PC-3 (cell line): Measurements from ENCODE around the gene CDH13. TPM values are rescaled to one million over a fixed set of nuclear protein-coding genes. Genes with fewer than 3 reads are reported as not detected.

Source experiments
- ATAC-seq: fragments of 200-7000 bp; cut with Tn5 transposase; 2 replicates; pipeline ENCODE4 v1.9.1; 2020; ENCODE audit warnings: mild to moderate bottlenecking, moderate library complexity
- BruUV-seq: library from RNA; stranded (reverse); fragments of 400-500 nt; replicated peaks from 2 replicates; lab custom pipeline; 2021; lab: Mats Ljungman, UMichigan
- CTCF ChIA-PET: fragments of 300-600 bp; sonication (Branson Sonifier 250); formaldehyde crosslinking; loops from one replicate; lab custom pipeline; 2022; ENCODE audit warnings: antibody characterized with exemption; lab: Charles Lee
- POLR2A ChIA-PET: fragments of 300-600 bp; sonication (Branson Sonifier 250); formaldehyde crosslinking; loops from one replicate; lab custom pipeline; 2022; ENCODE audit warnings: antibody characterized with exemption; ENCODE audit not compliant: unreplicated experiment; lab: Charles Lee
- DNase-seq: peaks from one replicate; pipeline ENCODE4 v3.0.0-alpha.2; 2015
- H2AFZ ChIP-seq: fragments of 300-600 bp; sonication (generic); 2 replicates; pipeline ENCODE4 v1.6.0; 2016; ENCODE audit warnings: antibody characterized with exemption, low read length
- H3F3A ChIP-seq: fragments of 300-600 bp; sonication (generic); one replicate; pipeline ENCODE4 v1.6.0; 2017; ENCODE audit warnings: antibody characterized with exemption, low read length, control low read depth, mild to moderate bottlenecking; ENCODE audit not compliant: unreplicated experiment
- H3K27ac ChIP-seq: fragments of 300-600 bp; sonication (generic); 2 replicates; pipeline ENCODE4 v1.5.1; 2016; ENCODE audit warnings: mild to moderate bottlenecking, low read length
- H3K27me3 ChIP-seq: fragments of 300-600 bp; sonication (generic); 2 replicates; pipeline ENCODE4 v1.6.1; 2016; ENCODE audit warnings: low read length, mixed read lengths
- H3K36me3 ChIP-seq: fragments of 300-600 bp; sonication (generic); 2 replicates; pipeline ENCODE4 v1.6.1; 2016; ENCODE audit warnings: low read depth, mixed run types, low read length, mixed read lengths
- H3K4me1 ChIP-seq: fragments of 300-600 bp; sonication (generic); 2 replicates; pipeline ENCODE4 v1.5.1; 2016; ENCODE audit warnings: low read length; ENCODE audit not compliant: insufficient read depth
- H3K4me2 ChIP-seq: fragments of 300-600 bp; sonication (generic); 2 replicates; pipeline ENCODE4 v1.6.0; 2016; ENCODE audit warnings: low read length
- H3K4me3 ChIP-seq: fragments of 300-600 bp; sonication (generic); 2 replicates; pipeline ENCODE4 v1.5.1; 2016; ENCODE audit warnings: mild to moderate bottlenecking, low read length, mixed read lengths
- H3K79me2 ChIP-seq: fragments of 300-600 bp; sonication (generic); 2 replicates; pipeline ENCODE4 v1.6.1; 2017; ENCODE audit warnings: low read length, mixed read lengths
- H3K9ac ChIP-seq: fragments of 300-600 bp; sonication (generic); 2 replicates; pipeline ENCODE4 v1.6.0; 2016; ENCODE audit warnings: mild to moderate bottlenecking, low read length
- H3K9me2 ChIP-seq: fragments of 300-600 bp; sonication (generic); replicated peaks from 2 replicates; pipeline ENCODE4 v1.6.1; 2016; ENCODE audit warnings: mixed run types, low read length, mixed read lengths
- H3K9me3 ChIP-seq: fragments of 300-600 bp; sonication (generic); 2 replicates; pipeline ENCODE4 v1.6.1; 2016; ENCODE audit warnings: low read length, mixed read lengths
- H4K20me1 ChIP-seq: fragments of 300-600 bp; sonication (generic); 2 replicates; pipeline ENCODE4 v1.6.1; 2016; ENCODE audit warnings: low read length, mixed read lengths
- CTCF ChIP-seq: fragments of 300-600 bp; sonication (generic); conservative IDR thresholded peaks from 2 replicates; pipeline ENCODE4 v1.5.1; 2017; ENCODE audit warnings: antibody characterized with exemption, low read depth, mild to moderate bottlenecking, low read length
- EZH2 ChIP-seq: fragments of 300-600 bp; sonication (generic); IDR thresholded peaks from one replicate; pipeline ENCODE4 v1.6.1; 2017; ENCODE audit warnings: antibody characterized with exemption, mild to moderate bottlenecking, low read length; ENCODE audit not compliant: unreplicated experiment
- EZH2phosphoT487 ChIP-seq: fragments of 300-600 bp; sonication (generic); IDR thresholded peaks from 2 replicates; pipeline ENCODE4 v1.6.1; 2018; ENCODE audit warnings: mild to moderate bottlenecking, antibody characterized with exemption, low read length, borderline replicate concordance
- intact Hi-C: fragments of 100-400 bp; cut with micrococcal nuclease; formaldehyde crosslinking; loops from 2 replicates; pipeline ENCODE4 v1.9.0; 2023
- total RNA-seq: library from RNA; depleted of rRNA; stranded (reverse); fragments of >200 nt; gene quantifications from 2 replicates; pipeline ENCODE4 v1.2.3, GENCODE V29; 2014

CDH13 gene
- total RNA-seq, 1 experiment from 2014 or later: 0.36 TPM

- no TSS peak for BruUV-seq
- CTCF ChIA-PET: no interaction called here
- DNase-seq: no peak
- Histone ChIP-seq H3F3A (no peaks in the 10 kb centered on the region), H3K36me3 (no peaks in the 10 kb centered on the region), H3K4me3 (no peak overlapping the region), H3K9me2 (no peaks in the 10 kb centered on the region), H3K9ac (no peak overlapping the region), H3K27ac (no peak overlapping the region), H4K20me1 (no peaks in the 10 kb centered on the region), H3K9me3 (no peaks in the 10 kb centered on the region), H3K4me1 (no peaks in the 10 kb centered on the region), H3K79me2 (no peaks in the 10 kb centered on the region), H3K4me2 (no peak overlapping the region), H2AFZ (no peak overlapping the region), H3K27me3 (no peaks in the 10 kb centered on the region)
- TF ChIP-seq EZH2phosphoT487: no peak
- TF ChIP-seq CTCF: no peak
- TF ChIP-seq EZH2: no peak
- POLR2A ChIA-PET: no interaction called here
- intact Hi-C loops: no loop called here
- no peak for ATAC-seq
These were observed 424.7 kb downstream of the CDH13 start for GRCh38 chr16:83051451-83051850.

GRCh38 chr16:83054283-83054682 is 427.5 kb downstream of the CDH13 start:
- Histone ChIP-seq H3K9ac (no peak overlapping the region), H3K27me3 (no peaks in the 10 kb centered on the region), H4K20me1 (no peaks in the 10 kb centered on the region), H3K4me1 (no peaks in the 10 kb centered on the region), H3K4me2 (no peak overlapping the region), H2AFZ (no peak overlapping the region), H3K9me3 (no peaks in the 10 kb centered on the region), H3K79me2 (no peaks in the 10 kb centered on the region), H3K4me3 (no peak overlapping the region), H3K27ac (no peak overlapping the region), H3K9me2 (no peaks in the 10 kb centered on the region), H3K36me3 (no peaks in the 10 kb centered on the region), H3F3A (no peaks in the 10 kb centered on the region)
- TF ChIP-seq CTCF (no peak), EZH2phosphoT487 (no peak), EZH2 (no peak)
- ATAC-seq (no peak), DNase-seq (no peak)
- no TSS peak for BruUV-seq
- intact Hi-C loops: no loop called here
- POLR2A ChIA-PET: no interaction called here
- CTCF ChIA-PET: no interaction called here

- DNase-seq (no peak), ATAC-seq (no peak)
- Histone ChIP-seq H3K4me1 (no peaks in the 10 kb centered on the region), H3K27ac (no peak overlapping the region), H4K20me1 (no peaks in the 10 kb centered on the region), H3K9me2 (no peaks in the 10 kb centered on the region), H3K4me3 (no peak overlapping the region), H3K79me2 (no peaks in the 10 kb centered on the region), H3K36me3 (no peaks in the 10 kb centered on the region), H3K4me2 (no peak overlapping the region), H2AFZ (no peak overlapping the region), H3K9me3 (no peaks in the 10 kb centered on the region), H3K27me3 (no peaks in the 10 kb centered on the region), H3F3A (no peaks in the 10 kb centered on the region), H3K9ac (no peak overlapping the region)
- TF ChIP-seq EZH2 (no peak), EZH2phosphoT487 (no peak), CTCF (no peak)
- BruUV-seq: no TSS peak
- POLR2A ChIA-PET: no interaction called here
- intact Hi-C loops: no loop called here
- CTCF ChIA-PET: no interaction called here
These were observed 431.6 kb downstream of the CDH13 start for GRCh38 chr16:83058376-83058775.
